ENCODE measurements around the gene LCN10.

Gene LCN10

DNA sequence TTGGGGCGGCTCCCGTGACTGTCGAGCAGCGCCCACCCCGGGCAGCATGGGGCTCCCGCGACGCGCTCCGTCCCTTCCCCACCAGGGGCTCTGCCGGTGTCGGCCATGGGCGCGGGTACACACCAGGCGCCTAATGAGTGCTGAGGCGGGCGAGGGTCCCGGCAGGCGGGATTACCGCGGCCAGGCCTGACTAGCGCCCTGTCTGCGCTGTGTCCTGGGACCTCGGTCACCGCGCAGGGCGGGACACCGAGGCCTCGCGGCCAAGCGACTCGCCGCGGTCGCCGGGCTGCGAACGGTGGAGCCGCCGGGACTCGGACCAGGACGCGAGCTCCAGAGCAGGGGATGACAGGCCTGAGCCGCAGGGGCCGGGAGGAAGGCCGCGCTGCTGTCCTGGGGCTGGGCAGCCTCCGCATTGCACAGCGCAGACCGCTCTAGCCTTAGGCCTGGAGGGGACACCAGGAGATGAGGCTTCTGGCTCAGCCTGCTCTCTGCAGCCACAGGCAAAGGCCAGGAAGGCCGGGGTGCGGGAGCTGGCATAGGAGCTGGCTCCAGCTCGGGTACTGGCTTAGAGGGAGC is 14.1 kb downstream of the LCN10 start:
- Histone ChIP-seq H3K4me1 (ENCODE audit: insufficient read depth, insufficient read length) (peaks cover 27% of the 10 kb centered on the region), H3K9ac (ENCODE audit: insufficient read length, low read depth) (peak overlapping the region; percentile 93), H3K4me3 (ENCODE audit: insufficient read length, low read depth) (peak overlapping the region; percentile 100), H3K27me3 (ENCODE audit: insufficient read depth, insufficient read length) (peaks cover 22% of the 10 kb centered on the region), H3K36me3 (ENCODE audit: insufficient read depth, insufficient read length, low read length) (peaks cover 44% of the 10 kb centered on the region), H3K9me3 (ENCODE audit: insufficient read depth, low read length) (no peaks in the 10 kb centered on the region)
- no peak for DNase-seq (ENCODE audit: low read depth, low spot score)
- TF ChIP-seq YY1 (IDR thresholded peaks at IDR 0.05; ENCODE audit: insufficient read depth, insufficient read length) = no peak
- no peak for TF ChIP-seq ZNF274 (IDR thresholded peaks at IDR 0.05; ENCODE audit: low read depth, low read length)
- TF ChIP-seq SUZ12 (IDR thresholded peaks at IDR 0.05; ENCODE audit: extremely low read depth, insufficient read depth, insufficient read length) = no peak

- DNase-seq (ENCODE audit: low read depth, low spot score) = peak; percentile 78
- peak overlapping the region; percentile 100 for H3K4me3 ChIP-seq (ENCODE audit: insufficient read length, low read depth)
- H3K9me3 ChIP-seq (ENCODE audit: insufficient read depth, low read length) = no peaks in the 10 kb centered on the region
- TF ChIP-seq YY1 (IDR thresholded peaks at IDR 0.05; ENCODE audit: insufficient read depth, insufficient read length) = no peak
- peaks cover 49% of the 10 kb centered on the region for H3K36me3 ChIP-seq (ENCODE audit: insufficient read depth, insufficient read length, low read length)
- H3K27me3 ChIP-seq (ENCODE audit: insufficient read depth, insufficient read length) = peaks cover 20% of the 10 kb centered on the region
- H3K9ac ChIP-seq (ENCODE audit: insufficient read length, low read depth) = peak overlapping the region; percentile 93
- peaks cover 29% of the 10 kb centered on the region for H3K4me1 ChIP-seq (ENCODE audit: insufficient read depth, insufficient read length)
Measured at GRCh38 chr9:136728080-136728547, 14.6 kb downstream of the LCN10 start.

DNA sequence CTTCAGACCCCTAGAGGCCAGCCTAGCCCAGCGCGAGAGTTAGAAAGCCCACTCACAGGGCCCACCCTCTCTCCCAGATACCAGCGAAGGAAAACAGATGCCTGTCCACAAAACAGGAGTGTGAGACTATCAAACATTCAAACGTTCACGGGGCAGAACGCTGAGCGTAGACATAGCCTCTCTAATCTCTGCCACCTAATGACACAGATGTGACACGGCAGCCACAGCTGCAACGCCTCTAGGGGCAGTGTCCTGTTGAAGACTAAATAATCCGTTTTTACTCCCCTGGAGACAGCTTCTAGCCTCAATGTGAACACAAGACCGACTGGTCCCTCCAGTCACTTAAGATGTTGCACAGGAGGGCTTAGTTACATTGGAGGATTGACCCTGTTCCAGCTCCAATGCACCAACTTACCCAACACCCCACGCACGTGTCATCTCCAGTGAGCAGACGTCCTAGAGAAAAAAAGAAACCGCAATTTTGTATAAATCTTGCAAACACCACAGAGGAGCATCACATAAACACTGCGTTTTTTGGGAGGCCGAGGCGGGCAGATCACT is 16.0 kb downstream of the LCN10 start:
- TF ChIP-seq YY1 (IDR thresholded peaks at IDR 0.05; ENCODE audit: insufficient read depth, insufficient read length) (no peak), ZNF274 (IDR thresholded peaks at IDR 0.05; ENCODE audit: low read depth, low read length) (no peak), SUZ12 (IDR thresholded peaks at IDR 0.05; ENCODE audit: extremely low read depth, insufficient read depth, insufficient read length) (no peak)
- DNase-seq (ENCODE audit: low read depth, low spot score) = no peak
- Histone ChIP-seq H3K4me3 (ENCODE audit: insufficient read length, low read depth) (peak overlapping the region; percentile 100), H3K4me1 (ENCODE audit: insufficient read depth, insufficient read length) (peaks cover 26% of the 10 kb centered on the region), H3K9ac (ENCODE audit: insufficient read length, low read depth) (peak overlapping the region; percentile 93), H3K9me3 (ENCODE audit: insufficient read depth, low read length) (no peaks in the 10 kb centered on the region), H3K27me3 (ENCODE audit: insufficient read depth, insufficient read length) (peaks cover 20% of the 10 kb centered on the region), H3K36me3 (ENCODE audit: insufficient read depth, insufficient read length, low read length) (peaks cover 61% of the 10 kb centered on the region)

GRCh38 chr9:136726118-136726517 is 16.6 kb downstream of the LCN10 start:
- Histone ChIP-seq H3K9me3 (ENCODE audit: insufficient read depth, low read length) (no peaks in the 10 kb centered on the region), H3K4me3 (ENCODE audit: insufficient read length, low read depth) (peak overlapping the region; percentile 100), H3K27me3 (ENCODE audit: insufficient read depth, insufficient read length) (peaks cover 20% of the 10 kb centered on the region), H3K4me1 (ENCODE audit: insufficient read depth, insufficient read length) (peaks cover 29% of the 10 kb centered on the region), H3K36me3 (ENCODE audit: insufficient read depth, insufficient read length, low read length) (peaks cover 64% of the 10 kb centered on the region), H3K9ac (ENCODE audit: insufficient read length, low read depth) (peak overlapping the region; percentile 93)
- no peak for DNase-seq (ENCODE audit: low read depth, low spot score)
- no peak for TF ChIP-seq ZNF274 (IDR thresholded peaks at IDR 0.05; ENCODE audit: low read depth, low read length)

- H3K9ac ChIP-seq (ENCODE audit: insufficient read length, low read depth) = peak overlapping the region; percentile 93
- no peak for TF ChIP-seq ZNF274 (IDR thresholded peaks at IDR 0.05; ENCODE audit: low read depth, low read length)
- TF ChIP-seq YY1 (IDR thresholded peaks at IDR 0.05; ENCODE audit: insufficient read depth, insufficient read length) = no peak
- TF ChIP-seq SUZ12 (IDR thresholded peaks at IDR 0.05; ENCODE audit: extremely low read depth, insufficient read depth, insufficient read length) = no peak
- H3K4me1 ChIP-seq (ENCODE audit: insufficient read depth, insufficient read length) = peaks cover 32% of the 10 kb centered on the region
- peak overlapping the region; percentile 100 for H3K4me3 ChIP-seq (ENCODE audit: insufficient read length, low read depth)
- peaks cover 67% of the 10 kb centered on the region for H3K36me3 ChIP-seq (ENCODE audit: insufficient read depth, insufficient read length, low read length)
- no peak for DNase-seq (ENCODE audit: low read depth, low spot score)
- H3K9me3 ChIP-seq (ENCODE audit: insufficient read depth, low read length) = no peaks in the 10 kb centered on the region
- H3K27me3 ChIP-seq (ENCODE audit: insufficient read depth, insufficient read length) = peaks cover 20% of the 10 kb centered on the region
Measured at GRCh38 chr9:136725612-136726011, 17.1 kb downstream of the LCN10 start.

- Histone ChIP-seq H3K4me3 (ENCODE audit: insufficient read length, low read depth) (no peak overlapping the region), H3K9me3 (ENCODE audit: insufficient read depth, low read length) (no peaks in the 10 kb centered on the region), H3K36me3 (ENCODE audit: insufficient read depth, insufficient read length, low read length) (peaks cover 67% of the 10 kb centered on the region), H3K4me1 (ENCODE audit: insufficient read depth, insufficient read length) (peaks cover 34% of the 10 kb centered on the region), H3K27me3 (ENCODE audit: insufficient read depth, insufficient read length) (peaks cover 16% of the 10 kb centered on the region), H3K9ac (ENCODE audit: insufficient read length, low read depth) (no peak overlapping the region)
- TF ChIP-seq ZNF274 (IDR thresholded peaks at IDR 0.05; ENCODE audit: low read depth, low read length) = no peak
- TF ChIP-seq YY1 (IDR thresholded peaks at IDR 0.05; ENCODE audit: insufficient read depth, insufficient read length) = no peak
- no peak for TF ChIP-seq SUZ12 (IDR thresholded peaks at IDR 0.05; ENCODE audit: extremely low read depth, insufficient read depth, insufficient read length)
- no peak for DNase-seq (ENCODE audit: low read depth, low spot score)
Measured at GRCh38 chr9:136724772-136725171, 18.0 kb downstream of the LCN10 start.

GRCh38 chr9:136723989-136724388 is 18.8 kb downstream of the LCN10 start:
- Histone ChIP-seq H3K4me3 (ENCODE audit: insufficient read length, low read depth) (no peak overlapping the region), H3K9me3 (ENCODE audit: insufficient read depth, low read length) (no peaks in the 10 kb centered on the region), H3K36me3 (ENCODE audit: insufficient read depth, insufficient read length, low read length) (peaks cover 67% of the 10 kb centered on the region), H3K27me3 (ENCODE audit: insufficient read depth, insufficient read length) (peaks cover 8% of the 10 kb centered on the region), H3K4me1 (ENCODE audit: insufficient read depth, insufficient read length) (peaks cover 32% of the 10 kb centered on the region), H3K9ac (ENCODE audit: insufficient read length, low read depth) (no peak overlapping the region)
- TF ChIP-seq YY1 (IDR thresholded peaks at IDR 0.05; ENCODE audit: insufficient read depth, insufficient read length) = no peak
- no peak for TF ChIP-seq ZNF274 (IDR thresholded peaks at IDR 0.05; ENCODE audit: low read depth, low read length)
- no peak for TF ChIP-seq SUZ12 (IDR thresholded peaks at IDR 0.05; ENCODE audit: extremely low read depth, insufficient read depth, insufficient read length)
- no peak for DNase-seq (ENCODE audit: low read depth, low spot score)

Data from NT2/D1 (cell line).